Activated CD4-positive, alpha-beta T cell treated with anti-CD3 and anti-CD28 coated beads for 1 hour (primary cell): ENCODE results near the gene SALL2.

Experiments used
- DNase-seq: peaks from one replicate; pipeline ENCODE4 v3.0.0-alpha.2; 2020

Gene SALL2

DNA sequence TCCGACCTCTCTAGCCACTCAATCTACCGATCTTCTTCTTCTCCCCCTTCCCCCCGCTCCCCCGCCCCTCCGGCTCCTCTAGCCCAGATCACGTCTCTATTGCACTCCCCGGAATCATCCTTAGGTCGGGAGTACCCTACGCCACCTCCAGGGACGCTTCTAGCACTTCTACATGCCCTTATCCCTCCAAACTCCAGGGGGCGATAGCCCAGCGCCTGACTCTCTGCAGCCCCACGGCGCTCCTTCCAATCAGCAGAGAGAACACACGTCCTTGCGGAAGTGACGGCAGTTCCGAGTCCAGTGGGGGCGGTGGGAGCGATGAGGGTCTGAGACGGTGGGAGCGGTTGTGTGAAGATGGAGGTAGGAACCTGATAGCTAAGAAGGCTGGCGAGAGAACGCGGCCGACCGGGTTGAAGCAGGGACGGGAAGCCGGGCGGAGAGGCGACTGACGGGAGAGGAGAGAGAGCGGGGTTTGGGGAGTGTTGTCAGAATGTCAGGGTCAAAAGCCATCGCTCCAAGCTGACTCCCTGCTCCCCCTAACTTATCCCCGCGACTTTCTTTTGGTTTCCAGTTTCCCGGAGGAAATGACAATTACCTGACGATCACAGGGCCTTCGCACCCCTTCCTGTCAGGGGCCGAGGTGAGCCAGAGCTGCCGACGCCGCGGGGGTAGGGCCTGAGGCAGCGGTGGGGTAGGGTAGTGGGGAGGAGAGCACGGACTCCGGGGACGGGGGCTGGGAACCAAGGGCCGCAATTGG is 49.0 kb downstream of the SALL2 start, which contains the start of the genes RAB2B and TOX4:
RAB2B (minus strand) TSS at position 35 of the 757 bp plus-strand sequence. CDS start 87 bp downstream, outside the sequence.
TOX4 (plus strand) TSS at position 271 of the 757 bp plus-strand sequence; CDS start at position 355, 84 bp downstream.
- peak; percentile 91 for DNase-seq

DNA sequence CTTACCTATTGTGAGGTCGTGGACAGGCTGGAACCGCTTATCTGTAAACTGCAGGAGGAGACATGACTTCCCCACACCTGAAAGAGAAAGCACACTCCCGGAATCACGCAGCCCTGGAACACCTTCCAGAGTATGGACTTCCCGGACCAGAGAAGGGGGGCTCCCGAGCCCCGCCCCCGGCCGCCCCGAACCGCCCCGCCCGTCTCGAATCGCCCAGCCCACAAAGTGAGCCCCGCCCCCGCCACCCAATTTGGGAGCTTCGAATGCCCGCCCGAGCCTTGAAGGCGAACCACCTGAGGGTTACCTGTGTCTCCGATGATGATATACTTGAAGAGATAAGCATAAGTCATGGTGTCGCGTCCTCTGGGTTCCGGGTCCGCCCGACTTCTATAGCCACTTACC is 49.6 kb downstream of the SALL2 start:
- DNase-seq: peak; percentile 71

- no peak for DNase-seq
Observed at GRCh38 chr14:21475767-21476522, 50.2 kb downstream of the SALL2 start.
